Psoas muscle (tissue), 8 donors: ENCODE measurements around the gene BDP1. TPM values are rescaled to one million over a fixed set of nuclear protein-coding genes. Genes with fewer than 3 reads are reported as not detected.
A peak's percentile ranks its signal among the peaks of the same experiment; 100 is the strongest.
"Not testable (repeated sequence)": the region's sequence is repeated elsewhere in the genome, so short reads cannot be mapped to it uniquely, and the experiment has no call there.

Experiments used
- ATAC-seq, 4 donors: fragments of 200-7000 bp; cut with Tn5 transposase; one replicate each; pipeline ENCODE4 v1.9.1; 2020; ENCODE audit warnings: moderate library complexity in 3 of 4, mild to moderate bottlenecking in 2 of 4
- DNase-seq, 2 donors: peaks; one replicate each; pipeline ENCODE4 v3.0.0-alpha.2; 2020
- H3K27ac ChIP-seq: fragments of 200-600 bp; one replicate; pipeline ENCODE4 v1.8.0; 2022
- H3K27me3 ChIP-seq, 3 donors: fragments of 200-600 bp in 1 of 3; one replicate each; pipeline versions ENCODE4 v1.6.1 to v1.8.0; 2013 to 2022; ENCODE audit warnings: low read length in 2 of 3, mild to moderate bottlenecking in 2 of 3, moderate library complexity in 1 of 3; ENCODE audit not compliant: insufficient read depth in 3 of 3
- H3K36me3 ChIP-seq, 2 donors: fragments of 200-600 bp in 1 of 2; one replicate each; pipeline versions ENCODE4 v1.6.1 to v1.8.0; 2013 to 2022; ENCODE audit warnings: low read depth in 1 of 2, mild to moderate bottlenecking in 1 of 2, moderate library complexity in 1 of 2; ENCODE audit not compliant: insufficient read depth in 1 of 2
- H3K4me1 ChIP-seq: fragments of 200-600 bp; one replicate; pipeline ENCODE4 v1.8.0; 2022
- H3K4me3 ChIP-seq: fragments of 200-600 bp; one replicate; pipeline ENCODE4 v1.8.0; 2022; ENCODE audit warnings: mild to moderate bottlenecking
- H3K9me3 ChIP-seq: fragments of 200-600 bp; one replicate; pipeline ENCODE4 v1.8.0; 2022
- WGBS, 3 donors: extraction: QIAGEN DNeasy Blood & Tissue Kit; methylation state at CpG; one replicate each; pipeline versions ENCODE4 v1.1.6 to v1.1.7; 2013; 5-methylcytosine and 5-hydroxymethylcytosine counted together
- intact Hi-C, 2 donors: fragments of 100-400 bp; cut with DNase I; formaldehyde crosslinking; loops; one replicate each; pipeline versions ENCODE4 v1.11.0 to v1.14.2; 2022
- polyA plus RNA-seq, 3 donors: library from polyadenylated mRNA; stranded (reverse); fragments of 200-250 nt; gene quantifications; one replicate each; pipeline ENCODE4 v1.2.3, GENCODE V29; 2013
- total RNA-seq, 4 donors: library from RNA; stranded (reverse); fragmentation: NEBNext Ultra II Directional in 2 of 4; extraction: Animal tissue kit (Norgen Biotek cat#: 25700) in 2 of 4; gene quantifications; one replicate each; pipeline versions ENCODE4 v1.2.1 to v1.2.4, GENCODE V29; 2021 to 2023
- TF ChIP-seq, protein P1 (sequence below): fragments of 200-600 bp; IDR thresholded peaks from one replicate; pipeline ENCODE4 v1.8.0; 2022; ENCODE audit warnings: antibody characterized with exemption
- donor health status: healthy with polysubstance abuse.
- donor health status: DM: no; HTN: no; CAD: no; lungs with moderate emphysema.
- donor health status: Bipolar disorder and iron deficiency.
- donor health status: healthy.
- donor health status: DM: yes; HTN: yes; CAD: no.
- donor health status: DM: no; HTN: no; CAD: no.
- donor health status: DM: no; HTN: no; CAD: no.
- donor health status: DM: yes; HTN: yes; CAD: no.

Gene BDP1
- total and polyA plus RNA-seq, 7 donors = 5.5 to 17.7 (median 11.5) TPM

DNA sequence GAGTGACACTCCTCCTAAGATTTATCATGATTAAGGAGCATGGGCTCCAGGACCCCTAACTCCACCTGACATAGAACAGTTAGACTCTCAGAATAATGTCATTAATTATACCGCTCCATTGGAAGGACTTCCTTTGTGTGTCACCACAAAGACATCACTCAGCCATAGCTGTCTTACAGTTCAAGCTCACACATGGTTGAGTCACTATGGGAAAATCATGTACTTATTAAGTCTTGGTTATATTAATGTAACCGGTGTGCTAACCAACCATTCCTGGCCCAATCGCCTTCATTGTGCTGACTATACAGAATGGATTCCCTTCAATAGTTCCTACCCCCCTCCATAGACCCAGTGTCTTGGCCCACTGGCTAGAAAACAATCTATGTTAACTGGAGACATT lies 120.8 kb downstream of the BDP1 start:
- TF ChIP-seq, protein P1, sequence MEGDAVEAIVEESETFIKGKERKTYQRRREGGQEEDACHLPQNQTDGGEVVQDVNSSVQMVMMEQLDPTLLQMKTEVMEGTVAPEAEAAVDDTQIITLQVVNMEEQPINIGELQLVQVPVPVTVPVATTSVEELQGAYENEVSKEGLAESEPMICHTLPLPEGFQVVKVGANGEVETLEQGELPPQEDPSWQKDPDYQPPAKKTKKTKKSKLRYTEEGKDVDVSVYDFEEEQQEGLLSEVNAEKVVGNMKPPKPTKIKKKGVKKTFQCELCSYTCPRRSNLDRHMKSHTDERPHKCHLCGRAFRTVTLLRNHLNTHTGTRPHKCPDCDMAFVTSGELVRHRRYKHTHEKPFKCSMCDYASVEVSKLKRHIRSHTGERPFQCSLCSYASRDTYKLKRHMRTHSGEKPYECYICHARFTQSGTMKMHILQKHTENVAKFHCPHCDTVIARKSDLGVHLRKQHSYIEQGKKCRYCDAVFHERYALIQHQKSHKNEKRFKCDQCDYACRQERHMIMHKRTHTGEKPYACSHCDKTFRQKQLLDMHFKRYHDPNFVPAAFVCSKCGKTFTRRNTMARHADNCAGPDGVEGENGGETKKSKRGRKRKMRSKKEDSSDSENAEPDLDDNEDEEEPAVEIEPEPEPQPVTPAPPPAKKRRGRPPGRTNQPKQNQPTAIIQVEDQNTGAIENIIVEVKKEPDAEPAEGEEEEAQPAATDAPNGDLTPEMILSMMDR = no peak
- H3K4me1 ChIP-seq = no peaks in the 10 kb centered on the region
- H3K27ac ChIP-seq = no peak overlapping the region
- H3K4me3 ChIP-seq = no peak overlapping the region
- H3K36me3 ChIP-seq = peaks cover 0 to 11% of the 10 kb centered on the region in 2 donors
- 96 to 99% (median 97%) methylated on average over 3 of the region's 3 CpGs for WGBS, 3 donors
- ATAC-seq (no peak), DNase-seq (no peak)
- no peaks in the 10 kb centered on the region for H3K9me3 ChIP-seq
- no peaks in the 10 kb centered on the region for H3K27me3 ChIP-seq
- intact Hi-C loops = no loop called here

DNA sequence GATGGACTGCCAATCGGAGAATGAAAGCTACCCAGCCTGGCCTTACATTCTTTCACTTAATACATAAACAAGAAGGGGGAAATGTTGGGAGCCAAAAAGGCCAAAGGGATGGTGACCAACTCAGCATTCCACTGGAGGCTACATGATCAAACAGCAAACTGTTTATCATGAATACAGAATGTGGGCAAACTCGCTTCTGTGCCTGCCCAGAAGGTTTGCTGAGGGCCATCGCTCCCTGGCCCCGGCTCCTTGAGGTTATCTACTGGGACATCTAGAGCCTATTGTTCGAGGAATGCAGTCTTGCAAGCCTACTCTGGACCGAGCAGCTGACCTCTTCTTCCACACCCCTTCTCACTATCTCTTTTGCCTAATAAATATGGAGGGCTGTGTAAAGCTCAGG lies 122.4 kb downstream of the BDP1 start:
- H3K36me3 ChIP-seq = peaks cover 0 to 11% of the 10 kb centered on the region in 2 donors
- H3K9me3 ChIP-seq, H3K27me3 ChIP-seq, H3K27ac ChIP-seq, intact Hi-C loops, H3K4me3 ChIP-seq, ATAC-seq, DNase-seq, H3K4me1 ChIP-seq: not testable (repeated sequence)
- 87 to 97% (median 95%) methylated on average over 6 of the region's 6 CpGs for WGBS, 3 donors

DNA sequence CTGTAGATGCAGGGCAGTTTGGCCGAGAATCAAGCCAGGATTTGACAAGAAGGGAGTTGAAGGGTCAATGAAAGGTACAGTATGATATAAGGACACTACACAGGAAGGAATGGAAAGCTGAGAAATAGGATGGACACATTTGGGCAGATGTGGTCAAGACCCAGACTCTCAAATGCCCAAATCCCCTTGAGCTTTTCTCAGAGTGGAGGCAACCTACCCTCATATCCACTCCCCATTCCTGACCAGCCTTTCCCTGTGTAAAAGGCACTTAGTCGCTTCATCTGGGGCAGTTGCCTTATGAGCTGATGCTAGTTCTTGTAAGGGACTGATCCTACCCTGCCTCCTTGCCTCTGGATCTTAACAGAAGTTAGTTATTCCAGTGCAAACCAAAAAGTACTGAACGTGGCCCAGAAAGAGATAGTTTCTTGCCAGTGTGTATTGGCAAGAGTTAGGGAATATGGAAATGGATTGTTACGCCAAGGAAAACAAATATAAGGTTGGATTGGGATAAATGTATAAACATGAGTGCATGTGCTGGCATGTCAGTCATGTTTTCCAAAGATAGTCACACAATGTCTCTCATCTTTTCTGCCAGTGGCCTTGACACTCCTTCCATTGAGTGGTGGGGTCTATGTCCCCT lies 127.6 kb downstream of the BDP1 start:
- 78 to 86% (median 85%) methylated on average over 4 of the region's 4 CpGs for WGBS, 3 donors
- intact Hi-C loops = no loop called here
- no peak overlapping the region for H3K27ac ChIP-seq

DNA sequence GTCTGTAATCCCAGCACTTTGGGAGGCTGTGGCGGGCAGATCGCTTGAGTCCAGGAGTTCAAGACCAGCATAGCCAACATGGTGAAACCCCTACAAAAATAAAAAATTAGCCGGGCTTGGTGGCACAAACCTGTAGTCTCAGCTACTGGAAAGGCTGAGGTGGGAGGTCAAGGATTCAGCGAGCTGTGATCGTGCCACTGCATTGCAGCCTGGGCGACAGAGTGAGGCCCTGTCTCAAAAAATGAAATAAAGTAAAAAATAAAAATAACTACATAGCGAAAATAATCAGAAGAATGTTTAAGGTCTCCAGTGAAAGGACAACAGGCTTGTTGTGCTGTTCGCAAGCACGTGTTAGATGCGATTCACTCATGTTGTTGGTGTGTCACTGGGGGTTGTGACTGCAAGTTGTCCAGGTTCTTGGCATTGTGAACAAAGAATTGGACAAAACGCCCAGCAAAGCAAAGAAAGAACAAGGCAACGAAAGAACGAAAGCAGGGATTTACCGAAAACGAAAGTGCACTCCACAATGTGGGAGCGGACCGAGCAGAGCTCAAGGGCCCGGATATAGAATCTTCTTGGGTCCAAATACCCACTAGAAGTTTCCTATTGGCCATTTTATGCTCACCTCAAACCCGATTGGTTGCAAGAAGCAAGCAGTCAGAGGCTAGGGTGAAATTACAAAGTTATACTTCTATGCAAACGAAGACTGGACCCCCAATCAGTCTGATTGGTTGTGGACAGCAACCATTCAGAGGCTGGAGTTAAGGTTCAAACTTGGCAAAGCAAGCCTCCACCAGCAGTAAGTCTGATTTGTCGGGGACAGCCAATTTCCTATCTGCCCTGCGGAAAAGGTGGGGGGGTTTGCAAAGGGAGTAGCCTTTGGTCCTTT lies 130.8 kb downstream of the BDP1 start:
- DNase-seq (no peak), ATAC-seq (peak in 1 of 4 donors; percentile 15)
- Histone ChIP-seq H3K36me3 (peaks cover 0 to 3% of the 10 kb centered on the region in 2 donors), H3K27me3 (no peaks in the 10 kb centered on the region), H3K9me3 (no peaks in the 10 kb centered on the region), H3K4me1 (peaks cover 14% of the 10 kb centered on the region), H3K4me3 (peak overlapping the region; percentile 87), H3K27ac (peak overlapping the region; percentile 85)
- TF ChIP-seq, protein P1 = no peak
- intact Hi-C loops = no loop called here
- WGBS, 3 donors = 79 to 85% (median 82%) methylated on average over 22 of the region's 22 CpGs

More for the DNA sequence above, 127.6 kb downstream of the BDP1 start:
- peaks cover 3% of the 10 kb centered on the region for H3K4me1 ChIP-seq
- H3K9me3 ChIP-seq = no peaks in the 10 kb centered on the region
- ATAC-seq (no peak), DNase-seq (no peak)
- TF ChIP-seq, protein P1 = no peak
- no peak overlapping the region for H3K4me3 ChIP-seq
- H3K36me3 ChIP-seq = no peaks in the 10 kb centered on the region
- no peaks in the 10 kb centered on the region for H3K27me3 ChIP-seq
